GM23338 (cell line): Measurements from ENCODE around the gene TMEM63C. TPM values are rescaled to one million over a fixed set of nuclear protein-coding genes. Genes with fewer than 3 reads are reported as not detected.

ENCODE experiments used
- ATAC-seq: fragments of 200-7000 bp; cut with Tn5 transposase; 3 replicates; pipeline ENCODE4 v1.9.1; 2020
- DNase-seq: peaks from one replicate; pipeline ENCODE4 v3.0.0-alpha.2; 2015; ENCODE audit warnings: low spot score
- H2AFZ ChIP-seq: fragments of 200-600 bp; sonication (generic); 2 replicates; pipeline ENCODE4 v1.8.0; 2016; ENCODE audit warnings: antibody characterized with exemption, mild to moderate bottlenecking, moderate library complexity
- H3F3A ChIP-seq: fragments of 200-600 bp; sonication (generic); replicated peaks from 2 replicates; pipeline ENCODE4 v1.8.0; 2017; ENCODE audit warnings: antibody characterized with exemption, mixed run types, low read depth
- H3K27ac ChIP-seq: fragments of 200-600 bp; sonication (generic); 2 replicates; pipeline ENCODE4 v1.6.1; 2016; ENCODE audit warnings: low read depth
- H3K27me3 ChIP-seq: fragments of 200-600 bp; sonication (generic); 2 replicates; pipeline ENCODE4 v1.8.0; 2016; ENCODE audit warnings: mild to moderate bottlenecking, mixed run types, moderate library complexity; ENCODE audit not compliant: insufficient read depth
- H3K36me3 ChIP-seq: fragments of 200-600 bp; sonication (generic); 2 replicates; pipeline ENCODE4 v1.8.0; 2016; ENCODE audit warnings: mild to moderate bottlenecking; ENCODE audit not compliant: insufficient read depth
- H3K4me1 ChIP-seq: fragments of 200-600 bp; sonication (generic); 2 replicates; pipeline ENCODE4 v1.8.0; 2016; ENCODE audit warnings: mild to moderate bottlenecking, moderate library complexity; ENCODE audit not compliant: insufficient read depth
- H3K4me2 ChIP-seq: fragments of 200-600 bp; sonication (generic); 2 replicates; pipeline ENCODE4 v1.7.1; 2017; ENCODE audit warnings: mixed run types
- H3K4me3 ChIP-seq: fragments of 200-600 bp; sonication (generic); 2 replicates; pipeline ENCODE4 v1.6.1; 2016; ENCODE audit warnings: mixed run types
- H3K79me2 ChIP-seq: fragments of 200-600 bp; sonication (generic); replicated peaks from 2 replicates; pipeline ENCODE4 v1.8.0; 2017; ENCODE audit warnings: mild to moderate bottlenecking; ENCODE audit not compliant: insufficient read depth
- H3K9me2 ChIP-seq: fragments of 200-600 bp; sonication (generic); 2 replicates; pipeline ENCODE4 v1.8.0; 2017; ENCODE audit not compliant: insufficient read depth
- H4K20me1 ChIP-seq: fragments of 200-600 bp; sonication (generic); replicated peaks from 2 replicates; pipeline ENCODE4 v1.8.0; 2017; ENCODE audit warnings: mild to moderate bottlenecking; ENCODE audit not compliant: insufficient read depth
- H3K27ac Mint-ChIP-seq: 2 replicates; pipeline ENCODE4 v1.8.0; 2020; ENCODE audit warnings: inconsistent platforms, mild to moderate bottlenecking, moderate library complexity, mixed read lengths
- H3K27me3 Mint-ChIP-seq: 3 replicates; pipeline ENCODE4 v1.8.0; 2022; ENCODE audit warnings: low read depth, mild to moderate bottlenecking, moderate library complexity, mixed read lengths, inconsistent platforms; ENCODE audit not compliant: insufficient read depth, poor library complexity
- H3K36me3 Mint-ChIP-seq: 3 replicates; pipeline ENCODE4 v1.8.0; 2021; ENCODE audit warnings: low read depth, mild to moderate bottlenecking, inconsistent platforms, moderate library complexity, mixed read lengths
- H3K4me1 Mint-ChIP-seq: 3 replicates; pipeline ENCODE4 v1.8.0; 2020; ENCODE audit warnings: mild to moderate bottlenecking, inconsistent platforms, mixed read lengths
- H3K4me3 Mint-ChIP-seq: 3 replicates; pipeline ENCODE4 v1.8.0; 2021; ENCODE audit warnings: moderate library complexity, mild to moderate bottlenecking, inconsistent platforms, mixed read lengths
- H3K9me3 Mint-ChIP-seq: 3 replicates; pipeline ENCODE4 v1.8.0; 2020; ENCODE audit warnings: moderate library complexity, mild to moderate bottlenecking, inconsistent platforms, mixed read lengths
- CREB1 ChIP-seq: fragments of 250-450 bp; sonication (Bioruptor Pico); IDR thresholded peaks from 2 replicates; pipeline ENCODE4 v1.5.0; 2020; ENCODE audit warnings: low read depth, mild to moderate bottlenecking, moderate library complexity
- CTCF ChIP-seq, 2 experiments: fragments of 200-600 bp in 1 of 2; sonication (generic) in 1 of 2; conservative IDR thresholded peaks; 2 replicates each; pipeline versions ENCODE4 v1.5.1 to v1.6.1; 2016 to 2017; ENCODE audit warnings: antibody characterized with exemption in 2 of 2, low read depth in 2 of 2, mild to moderate bottlenecking in 2 of 2, moderate library complexity in 1 of 2
- ETS1 ChIP-seq: IDR thresholded peaks from 2 replicates; pipeline ENCODE4 v1.6.1; 2016; ENCODE audit warnings: antibody characterized with exemption
- EZH2 ChIP-seq: fragments of 200-600 bp; sonication (generic); IDR thresholded peaks from one replicate; pipeline ENCODE4 v1.8.0; 2017; ENCODE audit warnings: antibody characterized with exemption, mild to moderate bottlenecking, low read depth; ENCODE audit not compliant: unreplicated experiment
- JUNB ChIP-seq: IDR thresholded peaks from one replicate; pipeline ENCODE4 v1.6.1; 2016; ENCODE audit warnings: antibody characterized with exemption; ENCODE audit not compliant: unreplicated experiment
- NANOG ChIP-seq: IDR thresholded peaks from 2 replicates; pipeline ENCODE4 v1.6.1; 2016; ENCODE audit warnings: antibody characterized with exemption, borderline replicate concordance
- POLR2AphosphoS5 ChIP-seq: IDR thresholded peaks from 2 replicates; pipeline ENCODE4 v1.6.1; 2016; ENCODE audit warnings: antibody characterized with exemption, low read depth
- REST ChIP-seq: IDR thresholded peaks from one replicate; pipeline ENCODE4 v1.6.1; 2018; ENCODE audit warnings: antibody characterized with exemption; ENCODE audit not compliant: unreplicated experiment
- STAT1 ChIP-seq: IDR thresholded peaks from one replicate; pipeline ENCODE4 v1.6.1; 2016; ENCODE audit warnings: antibody characterized with exemption; ENCODE audit not compliant: unreplicated experiment
- ZNF114 ChIP-seq: fragments of 250-450 bp; sonication (Bioruptor Pico); IDR thresholded peaks from 2 replicates; pipeline ENCODE4 v1.5.0; 2020; ENCODE audit warnings: mild to moderate bottlenecking, moderate library complexity
- ZNF462 ChIP-seq: fragments of 250-450 bp; sonication (Bioruptor Pico); IDR thresholded peaks from 2 replicates; pipeline ENCODE4 v1.5.0; 2020; ENCODE audit warnings: mild to moderate bottlenecking, moderate library complexity
- long read RNA-seq: library from polyadenylated mRNA; unstranded; transcript quantifications from one replicate; pipeline ENCODE4 v2.0.0, GENCODE V29; 2020; ENCODE audit not compliant: unreplicated experiment
- polyA plus RNA-seq: library from polyadenylated mRNA; unstranded; fragments of >200 nt; fragmentation: Nextera tagmentation; extraction: Ambion mirVana; gene quantifications from 2 replicates; pipeline ENCODE4 v1.2.1, GENCODE V29; 2016
- total RNA-seq: library from RNA; depleted of rRNA; stranded (reverse); fragments of >200 nt; shearing (Covaris generic); gene quantifications from 2 replicates; pipeline ENCODE4 v1.2.3, GENCODE V29; 2014; rRNA removed

The TMEM63C gene
- total RNA-seq (6.3 and 6.4 TPM in 2 replicates), polyA plus RNA-seq (1.2 and 2.1 TPM in 2 replicates)
- long read RNA-seq = 0 reads

- H3K4me2 ChIP-seq = peak within 1 kb of the TSS; percentile 94
- no peaks in the 10 kb centered on the region for H3K36me3 Mint-ChIP-seq
- DNase-seq = peak; percentile 99
- peaks cover 15% of the 10 kb centered on the region for H3K4me1 Mint-ChIP-seq
- H3K27me3 Mint-ChIP-seq = peaks cover 24% of the 10 kb centered on the region
- H2AFZ ChIP-seq = peak within 1 kb of the TSS; percentile 96
- no peaks in the 10 kb centered on the region; the same call in 1 of the 2 replicates for H4K20me1 ChIP-seq
- H3K79me2 ChIP-seq = no peaks in the 10 kb centered on the region
- H3F3A ChIP-seq = no peaks in the 10 kb centered on the region
- H3K27ac ChIP-seq = peak within 1 kb of the TSS; percentile 36
- peak within 1 kb of the TSS; percentile 78 for H3K4me3 Mint-ChIP-seq
- no peaks in the 10 kb centered on the region for H3K36me3 ChIP-seq
- no peaks in the 10 kb centered on the region for H3K27me3 ChIP-seq
- H3K27ac Mint-ChIP-seq = peak within 1 kb of the TSS; percentile 60; the same call in 1 of the 2 replicates
- no peaks in the 10 kb centered on the region; the same call in 2 of the 3 replicates for H3K9me3 Mint-ChIP-seq
- TF ChIP-seq POLR2AphosphoS5 (peak; percentile 69), CTCF (conservative IDR thresholded peaks at IDR 0.05; ENCODE audit: low read depth in 2 of 2) (peak in 1 of 2 experiments; percentile 4; a peak in 1 of 4 replicates), REST (no peak), ZNF462 (no peak), ZNF114 (CRISPR knock-in tag) (no peak), EZH2 (no peak), CREB1 (peak; percentile 83), NANOG (no peak), ETS1 (no peak), STAT1 (no peak), JUNB (no peak)
- ATAC-seq = peak; percentile 94
- H3K9me2 ChIP-seq = no peaks in the 10 kb centered on the region
- H3K4me3 ChIP-seq = peak within 1 kb of the TSS; percentile 90
- peaks cover 13% of the 10 kb centered on the region; the same call in 1 of the 2 replicates for H3K4me1 ChIP-seq
Observed at GRCh38 chr14:77181603-77182437, at the start of gene TMEM63C. TMEM63C (plus strand) TSS chr14:77181798; CDS start chr14:77218814, 37,016 bp downstream.
